Posterior vena cava (tissue), 2 donors: ENCODE measurements around the gene FFAR3. TPM values are rescaled to one million over a fixed set of nuclear protein-coding genes. Genes with fewer than 3 reads are reported as not detected.

Experiments used
- microRNA-seq, 2 donors: library from miRNA; unstranded; fragments of <30 nt; microRNA quantifications; one replicate each; pipeline ENCODE4 v1.2.0, GENCODE V29; 2020 to 2021; ENCODE audit warnings: borderline microRNAs expressed in 2 of 2
- total RNA-seq, 2 donors: library from RNA; stranded (reverse); fragmentation: NEBNext Ultra II Directional; extraction: Animal tissue kit (Norgen Biotek cat#: 25700); gene quantifications; one replicate each; pipeline ENCODE4 v1.2.1, GENCODE V29; 2021
- donor health status: DM: yes; HTN: yes; CAD: no.
- donor health status: DM: yes; HTN: yes; CAD: no.

The FFAR3 gene
- total RNA-seq, 2 donors from 2014 or later, result 0.14 TPM; not detected in 1

Small RNA genes lying within 50 kb of the gene (microRNA-seq; reads per million reads assigned to microRNA genes)
- gene MIR5196, result 0 reads per million in 2 donors

Other genes starting within 250 kb of the FFAR3 start
- not detected for gene FXYD3, start 242.6 kb upstream of the FFAR3 start, total RNA-seq
- gene LGI4, start 223.4 kb upstream of the FFAR3 start, total RNA-seq, result 1 to 10 TPM; 9.1 to 10.0 TPM
- 100 to 1,000 TPM; 157 to 183 TPM for gene FXYD1, start 219.6 kb upstream of the FFAR3 start, total RNA-seq
- gene FXYD7, start 215.2 kb upstream of the FFAR3 start, total RNA-seq, result under 1 TPM in 1 of 2 donors, not detected in 1; 0.43 TPM
- gene FXYD5, start 203.7 kb upstream of the FFAR3 start, total RNA-seq, result 10 to 100 TPM; 67.9 to 89.3 TPM
- not detected for gene FAM187B, start 129.7 kb upstream of the FFAR3 start, total RNA-seq
- gene LSR, start 109.5 kb upstream of the FFAR3 start, total RNA-seq, result 1 to 10 TPM; 5.1 to 5.5 TPM
- gene USF2, start 89.5 kb upstream of the FFAR3 start, total RNA-seq, result 10 to 100 TPM; 78.9 to 88.0 TPM
- not detected for gene HAMP, start 75.9 kb upstream of the FFAR3 start, total RNA-seq
- not detected for gene MAG, start 66.3 kb upstream of the FFAR3 start, total RNA-seq
- 1 to 10 TPM; 3.7 to 5.6 TPM for gene CD22, start 29.3 kb upstream of the FFAR3 start, total RNA-seq
- gene FFAR1, start 10.6 kb upstream of the FFAR3 start, total RNA-seq, result not detected
- gene GPR42, start 12.6 kb downstream of the FFAR3 start, total RNA-seq, result under 1 TPM in 1 of 2 donors, not detected in 1; 0.28 TPM
- 1 to 10 TPM in 1 of 2 donors, under 1 TPM in 1; 0.95 to 1.8 TPM for gene FFAR2, start 89.8 kb downstream of the FFAR3 start, total RNA-seq
- gene KRTDAP, start 132.0 kb downstream of the FFAR3 start, total RNA-seq, result not detected
- gene DMKN, start 155.2 kb downstream of the FFAR3 start, total RNA-seq, result 1 to 10 TPM; 2.1 to 2.2 TPM
- gene SBSN, start 169.9 kb downstream of the FFAR3 start, total RNA-seq, result not detected
- gene GAPDHS, start 175.0 kb downstream of the FFAR3 start, total RNA-seq, result not detected
- gene TMEM147, start 187.2 kb downstream of the FFAR3 start, total RNA-seq, result 10 to 100 TPM; 52.4 to 61.1 TPM
- gene ATP4A, start 205.2 kb downstream of the FFAR3 start, total RNA-seq, result not detected
- gene PMIS2, start 227.7 kb downstream of the FFAR3 start, total RNA-seq, result not detected